Neural cell (in vitro differentiated cells): ENCODE measurements around the gene ASB14. TPM values are rescaled to one million over a fixed set of nuclear protein-coding genes. Genes with fewer than 3 reads are reported as not detected.

Experiments
- H2AFZ ChIP-seq: fragments of 200-600, 300-800 bp; sonication (generic), shearing (Covaris generic); 2 replicates; pipeline ENCODE4 v1.6.0; 2014; ENCODE audit warnings: low read depth, mild to moderate bottlenecking, antibody characterized with exemption, low read length, moderate library complexity
- H3F3A ChIP-seq: fragments of 200-600 bp; shearing (Covaris generic); 2 replicates; pipeline ENCODE4 v1.6.1; 2016; ENCODE audit warnings: mild to moderate bottlenecking, moderate library complexity, mixed read lengths, antibody characterized with exemption, low read length; ENCODE audit not compliant: insufficient read depth, poor library complexity, severe bottlenecking
- H3K27ac ChIP-seq: fragments of 200-600, 300-800 bp; sonication (generic), shearing (Covaris generic); 2 replicates; pipeline ENCODE4 v1.5.1; 2014; ENCODE audit warnings: mild to moderate bottlenecking, low read length, moderate library complexity
- H3K27me3 ChIP-seq: fragments of 300-800, 200-600 bp; sonication (generic), shearing (Covaris generic); 2 replicates; pipeline ENCODE4 v1.6.0; 2014; ENCODE audit warnings: mild to moderate bottlenecking, low read depth, low read length, moderate library complexity; ENCODE audit not compliant: insufficient read depth
- H3K36me3 ChIP-seq: fragments of 300-800, 200-600 bp; sonication (generic), shearing (Covaris generic); 2 replicates; pipeline ENCODE4 v1.5.1; 2014; ENCODE audit warnings: mild to moderate bottlenecking, antibody characterized with exemption, low read length, moderate library complexity; ENCODE audit not compliant: insufficient read depth
- H3K4me2 ChIP-seq: fragments of 300-800, 200-600 bp; sonication (generic), shearing (Covaris generic); 2 replicates; pipeline ENCODE4 v1.6.0; 2014; ENCODE audit warnings: mild to moderate bottlenecking, low read length
- H3K4me3 ChIP-seq: fragments of 300-800, 200-600 bp; sonication (generic), shearing (Covaris generic); 2 replicates; pipeline ENCODE4 v1.5.1; 2014; ENCODE audit warnings: mild to moderate bottlenecking, low read length, moderate library complexity
- H3K79me2 ChIP-seq: fragments of 200-600 bp; shearing (Covaris generic); replicated peaks from 2 replicates; pipeline ENCODE4 v1.6.0; 2014; ENCODE audit warnings: mild to moderate bottlenecking, low read length, moderate library complexity; ENCODE audit not compliant: insufficient read depth
- H3K9ac ChIP-seq: fragments of 300-800, 200-600 bp; sonication (generic), shearing (Covaris generic); 2 replicates; pipeline ENCODE4 v1.6.1; 2016; ENCODE audit warnings: mild to moderate bottlenecking, low read length, mixed read lengths
- H3K9me2 ChIP-seq: fragments of 200-600 bp; shearing (Covaris generic); 2 replicates; pipeline ENCODE4 v1.6.1; 2016; ENCODE audit warnings: mild to moderate bottlenecking, low read length, mixed read lengths; ENCODE audit not compliant: insufficient read depth
- H3K9me3 ChIP-seq: fragments of 200-600, 300-800 bp; sonication (generic), shearing (Covaris generic); 2 replicates; pipeline ENCODE4 v1.6.1; 2016; ENCODE audit warnings: mild to moderate bottlenecking, mixed run types, low read length, moderate library complexity, mixed read lengths
- H4K20me1 ChIP-seq: fragments of 200-600 bp; shearing (Covaris generic); 2 replicates; pipeline ENCODE4 v1.6.1; 2016; ENCODE audit warnings: mild to moderate bottlenecking, mixed run types; ENCODE audit not compliant: insufficient read depth
- CTCF ChIP-seq: fragments of 450-650 bp; IDR thresholded peaks from 2 replicates; pipeline ENCODE4 v1.5.1; 2014; ENCODE audit warnings: antibody characterized with exemption, mild to moderate bottlenecking, moderate library complexity; ENCODE audit not compliant: poor library complexity, severe bottlenecking
- EP300 ChIP-seq: fragments of 450-650 bp; conservative IDR thresholded peaks from 2 replicates; pipeline ENCODE4 v1.6.1; 2014; ENCODE audit warnings: antibody characterized with exemption, mild to moderate bottlenecking, moderate library complexity; ENCODE audit not compliant: poor library complexity, severe bottlenecking
- EZH2 ChIP-seq: fragments of 200-600, 300-800 bp; shearing (Covaris generic), sonication (generic); IDR thresholded peaks from 2 replicates; pipeline ENCODE4 v1.6.1; 2014; ENCODE audit warnings: antibody characterized with exemption, low read length, borderline replicate concordance, mild to moderate bottlenecking; ENCODE audit not compliant: insufficient read depth, poor library complexity, severe bottlenecking
- MXI1 ChIP-seq: fragments of 450-650 bp; conservative IDR thresholded peaks from 2 replicates; pipeline ENCODE4 v1.6.1; 2014; ENCODE audit warnings: antibody characterized with exemption, mild to moderate bottlenecking; ENCODE audit not compliant: poor library complexity, severe bottlenecking
- POLR2AphosphoS5 ChIP-seq: IDR thresholded peaks from 2 replicates; pipeline ENCODE4 v1.6.1; 2012
- RAD21 ChIP-seq: fragments of 450-650 bp; conservative IDR thresholded peaks from 2 replicates; pipeline ENCODE4 v1.6.1; 2014; ENCODE audit warnings: antibody characterized with exemption, mild to moderate bottlenecking, moderate library complexity
- REST ChIP-seq: IDR thresholded peaks from 2 replicates; pipeline ENCODE4 v1.6.1; 2012; ENCODE audit warnings: borderline replicate concordance
- SMC3 ChIP-seq: fragments of 450-650 bp; conservative IDR thresholded peaks from 2 replicates; pipeline ENCODE4 v1.6.1; 2014; ENCODE audit warnings: antibody characterized with exemption, mild to moderate bottlenecking, moderate library complexity; ENCODE audit not compliant: poor library complexity
- TAF1 ChIP-seq: IDR thresholded peaks from 2 replicates; pipeline ENCODE4 v1.6.1; 2012; ENCODE audit warnings: low read depth
- polyA plus RNA-seq: library from polyadenylated mRNA; depleted of rRNA; stranded (reverse); fragments of >200 nt; gene quantifications from 2 replicates; pipeline ENCODE4 v1.2.3, GENCODE V29; 2014

The ASB14 gene
- polyA plus RNA-seq, 1 donor from 2014 or later = 0.51 TPM

- no peaks in the 10 kb centered on the region for H3K9me2 ChIP-seq
- H2AFZ ChIP-seq = no peak overlapping the region
- H3F3A ChIP-seq = no peaks in the 10 kb centered on the region
- H3K9ac ChIP-seq = no peak overlapping the region
- H3K27me3 ChIP-seq = no peaks in the 10 kb centered on the region
- H3K4me2 ChIP-seq = no peak overlapping the region
- no peak overlapping the region for H3K27ac ChIP-seq
- H3K4me3 ChIP-seq = no peak overlapping the region
- peaks cover 46% of the 10 kb centered on the region for H3K79me2 ChIP-seq
- TF ChIP-seq MXI1 (no peak), EP300 (no peak), CTCF (no peak), POLR2AphosphoS5 (no peak), REST (no peak), EZH2 (no peak), TAF1 (no peak), SMC3 (no peak), RAD21 (no peak)
- H3K9me3 ChIP-seq = no peaks in the 10 kb centered on the region
- peaks cover 4% of the 10 kb centered on the region for H4K20me1 ChIP-seq
- no peaks in the 10 kb centered on the region for H3K36me3 ChIP-seq
Measured at GRCh38 chr3:57233799-57234198, 58.7 kb downstream of the ASB14 start.

GRCh38 chr3:57230006-57230405 is 62.5 kb downstream of the ASB14 start:
- H3K4me2 ChIP-seq = no peak overlapping the region
- no peak overlapping the region for H2AFZ ChIP-seq
- H3K27ac ChIP-seq = no peak overlapping the region
- H4K20me1 ChIP-seq = peaks cover 4% of the 10 kb centered on the region
- no peaks in the 10 kb centered on the region for H3K36me3 ChIP-seq
- no peak overlapping the region for H3K4me3 ChIP-seq
- no peak for TF ChIP-seq EP300
- no peak for TF ChIP-seq EZH2
- no peak for TF ChIP-seq RAD21
- TF ChIP-seq MXI1 = no peak
- no peak for TF ChIP-seq SMC3
- no peak for TF ChIP-seq POLR2AphosphoS5
- TF ChIP-seq CTCF = no peak
- TF ChIP-seq TAF1 = no peak
- no peak for TF ChIP-seq REST
- H3K79me2 ChIP-seq = peaks cover 41% of the 10 kb centered on the region
- no peak overlapping the region for H3K9ac ChIP-seq
- no peaks in the 10 kb centered on the region for H3F3A ChIP-seq
- H3K9me2 ChIP-seq = no peaks in the 10 kb centered on the region
- H3K27me3 ChIP-seq = no peaks in the 10 kb centered on the region
- H3K9me3 ChIP-seq = no peaks in the 10 kb centered on the region
